Adrenal gland (tissue), 5 donors: ENCODE measurements around the gene CHD9NB.

Experiments
- CTCF ChIP-seq, 6 experiments: fragments of 450-650 bp in 4 of 6; fragments of 200-600 bp in 2 of 6; sonication (generic) in 1 of 6; IDR thresholded peaks; 1 replicate in 5 of 6; 2 replicates in 1 of 6; pipeline versions ENCODE4 v1.5.1 to v1.8.0; 2016 to 2021; ENCODE audit warnings: antibody characterized with exemption in 6 of 6, mild to moderate bottlenecking in 2 of 6, moderate library complexity in 1 of 6
- POLR2A ChIP-seq, 2 donors: fragments of 450-650 bp; IDR thresholded peaks; one replicate each; pipeline ENCODE4 v1.6.1; 2017; ENCODE audit warnings: antibody characterized with exemption in 2 of 2, mild to moderate bottlenecking in 2 of 2, moderate library complexity in 1 of 2
- donor health status: DM: no; HTN: no; CAD: no.

- TF ChIP-seq POLR2A (IDR thresholded peaks at IDR 0.05) (no peak), CTCF (IDR thresholded peaks at IDR 0.05) (no peak)
Observed at GRCh38 chr16:53065461-53066061, 12.9 kb upstream of the CHD9NB start.
